IPS-15b (cell line): ENCODE results near the gene NCAPG.

Source experiments
- H3K27me3 ChIP-seq: one replicate; pipeline ENCODE4 v1.6.1; 2013; ENCODE audit warnings: low read length; ENCODE audit not compliant: control insufficient read depth, insufficient read depth
- H3K36me3 ChIP-seq: one replicate; pipeline ENCODE4 v1.6.1; 2013; ENCODE audit warnings: low read length; ENCODE audit not compliant: control insufficient read depth, insufficient read depth
- H3K4me1 ChIP-seq: one replicate; pipeline ENCODE4 v1.6.1; 2013; ENCODE audit warnings: mild to moderate bottlenecking, low read length; ENCODE audit not compliant: control insufficient read depth, insufficient read depth
- H3K4me3 ChIP-seq: one replicate; pipeline ENCODE4 v1.5.1; 2013; ENCODE audit warnings: low read depth, low read length
- H3K9ac ChIP-seq: one replicate; pipeline ENCODE4 v1.6.1; 2013; ENCODE audit warnings: low read depth, mild to moderate bottlenecking, low read length
- H3K9me3 ChIP-seq: one replicate; pipeline ENCODE4 v1.6.1; 2013; ENCODE audit warnings: mild to moderate bottlenecking, low read length; ENCODE audit not compliant: control insufficient read depth, insufficient read depth

The NCAPG gene

GRCh38 chr4:17884511-17884910 lies 73.7 kb downstream of the NCAPG start:
- Histone ChIP-seq H3K4me1 (no peaks in the 10 kb centered on the region), H3K9me3 (no peaks in the 10 kb centered on the region), H3K36me3 (no peaks in the 10 kb centered on the region), H3K9ac (no peak overlapping the region), H3K4me3 (no peak overlapping the region), H3K27me3 (no peaks in the 10 kb centered on the region)

GRCh38 chr4:17889692-17890091 lies 78.9 kb downstream of the NCAPG start:
- Histone ChIP-seq H3K27me3 (no peaks in the 10 kb centered on the region), H3K4me3 (no peak overlapping the region), H3K4me1 (no peaks in the 10 kb centered on the region), H3K9ac (no peak overlapping the region), H3K9me3 (no peaks in the 10 kb centered on the region), H3K36me3 (no peaks in the 10 kb centered on the region)

- Histone ChIP-seq H3K27me3 (no peaks in the 10 kb centered on the region), H3K4me1 (no peaks in the 10 kb centered on the region), H3K9ac (no peak overlapping the region), H3K4me3 (no peak overlapping the region), H3K36me3 (no peaks in the 10 kb centered on the region), H3K9me3 (no peaks in the 10 kb centered on the region)
Measured at GRCh38 chr4:17894421-17894820, 83.6 kb downstream of the NCAPG start.
